EH (cell line): Measurements from ENCODE around the gene NOS1AP.

Experiments used
- DNase-seq: peaks from one replicate; pipeline ENCODE4 v3.0.0-alpha.2; 2015; ENCODE audit warnings: low read depth

NOS1AP gene

GRCh38 chr1:162386292-162387225 lies 317.1 kb downstream of the NOS1AP start:
- no peak for DNase-seq

GRCh38 chr1:162387226-162388082 lies 318.0 kb downstream of the NOS1AP start:
- DNase-seq = no peak

- no peak for DNase-seq
Observed at GRCh38 chr1:162388083-162388594, 318.6 kb downstream of the NOS1AP start.

GRCh38 chr1:162388615-162389014 lies 319.1 kb downstream of the NOS1AP start:
- no peak for DNase-seq

- peak; percentile 62 for DNase-seq
Observed at GRCh38 chr1:162389021-162389818, 319.7 kb downstream of the NOS1AP start.

GRCh38 chr1:162389971-162390370 lies 320.5 kb downstream of the NOS1AP start:
- DNase-seq = no peak

- no peak for DNase-seq
Observed at GRCh38 chr1:162390396-162391185, 321.1 kb downstream of the NOS1AP start.

GRCh38 chr1:162391790-162392563 lies 322.5 kb downstream of the NOS1AP start:
- peak; percentile 58 for DNase-seq

- DNase-seq = no peak
Observed at GRCh38 chr1:162396201-162396906, 326.9 kb downstream of the NOS1AP start.

- DNase-seq = no peak
Observed at GRCh38 chr1:162397039-162397448, 327.6 kb downstream of the NOS1AP start.

- no peak for DNase-seq
Observed at GRCh38 chr1:162397943-162398560, 328.6 kb downstream of the NOS1AP start.

- no peak for DNase-seq
Observed at GRCh38 chr1:162398999-162399580, 329.6 kb downstream of the NOS1AP start.

GRCh38 chr1:162400790-162401355 lies 331.4 kb downstream of the NOS1AP start:
- no peak for DNase-seq

- peak; percentile 73 for DNase-seq
Observed at GRCh38 chr1:162404550-162405160, 335.2 kb downstream of the NOS1AP start.

GRCh38 chr1:162405800-162406199 lies 336.3 kb downstream of the NOS1AP start:
- DNase-seq = peak; percentile 48

GRCh38 chr1:162406811-162407210 lies 337.3 kb downstream of the NOS1AP start:
- peak; percentile 25 for DNase-seq

GRCh38 chr1:162407539-162407938 lies 338.0 kb downstream of the NOS1AP start:
- DNase-seq = no peak

- no peak for DNase-seq
Observed at GRCh38 chr1:162412002-162412401, 342.5 kb downstream of the NOS1AP start, which contains the start of gene SH2D1B. Gene SH2D1B (minus strand): TSS chr1:162412136. CDS start chr1:162412016, 120 bp downstream.
